Mesendoderm (in vitro differentiated cells): Measurements from ENCODE around the gene CTSG.
"Not testable (repeated sequence)": the region's sequence is repeated elsewhere in the genome, so short reads cannot be mapped to it uniquely, and the experiment has no call there.

Source experiments
- DNase-seq: peaks from one replicate; pipeline ENCODE4 v3.0.0; 2013
- H2AK5ac ChIP-seq: 2 replicates; pipeline ENCODE4 v1.6.1; 2013; ENCODE audit warnings: low read length, inconsistent platforms
- H2BK120ac ChIP-seq: 2 replicates; pipeline ENCODE4 v1.6.1; 2013; ENCODE audit warnings: low read depth, mild to moderate bottlenecking, low read length, moderate library complexity, mixed read lengths
- H2BK15ac ChIP-seq: replicated peaks from 2 replicates; pipeline ENCODE4 v1.6.1; 2013; ENCODE audit warnings: low read depth, mild to moderate bottlenecking, moderate library complexity
- H2BK5ac ChIP-seq: 2 replicates; pipeline ENCODE4 v1.6.1; 2013; ENCODE audit warnings: low read length, inconsistent platforms
- H3K18ac ChIP-seq: 2 replicates; pipeline ENCODE4 v1.6.1; 2013; ENCODE audit warnings: mild to moderate bottlenecking, low read length, mixed read lengths
- H3K23ac ChIP-seq: one replicate; pipeline ENCODE4 v1.6.1; 2013; ENCODE audit warnings: low read length
- H3K27ac ChIP-seq: 2 replicates; pipeline ENCODE4 v1.5.1; 2013; ENCODE audit warnings: low read depth, mild to moderate bottlenecking, inconsistent platforms, low read length, moderate library complexity
- H3K27me3 ChIP-seq: 2 replicates; pipeline ENCODE4 v1.6.1; 2013; ENCODE audit warnings: low read length, control low read depth, mild to moderate bottlenecking, inconsistent platforms; ENCODE audit not compliant: insufficient read depth, poor library complexity
- H3K36me3 ChIP-seq: 2 replicates; pipeline ENCODE4 v1.6.1; 2013; ENCODE audit warnings: low read length, inconsistent platforms; ENCODE audit not compliant: control insufficient read depth, insufficient read depth
- H3K4ac ChIP-seq: one replicate; pipeline ENCODE4 v1.6.1; 2013; ENCODE audit warnings: low read depth, mild to moderate bottlenecking, low read length, moderate library complexity
- H3K4me1 ChIP-seq: 2 replicates; pipeline ENCODE4 v1.6.1; 2013; ENCODE audit warnings: low read depth, low read length, inconsistent platforms; ENCODE audit not compliant: control insufficient read depth
- H3K4me2 ChIP-seq: 2 replicates; pipeline ENCODE4 v1.6.1; 2013; ENCODE audit warnings: low read length
- H3K4me3 ChIP-seq: 2 replicates; pipeline ENCODE4 v1.5.1; 2013; ENCODE audit warnings: mild to moderate bottlenecking, low read length
- H3K56ac ChIP-seq: one replicate; pipeline ENCODE4 v1.6.1; 2013; ENCODE audit warnings: low read length
- H3K79me1 ChIP-seq: 2 replicates; pipeline ENCODE4 v1.6.1; 2013; ENCODE audit warnings: low read length, inconsistent platforms
- H3K79me2 ChIP-seq: 2 replicates; pipeline ENCODE4 v1.6.1; 2013; ENCODE audit warnings: mild to moderate bottlenecking, low read length; ENCODE audit not compliant: control insufficient read depth, insufficient read depth
- H3K9ac ChIP-seq: 2 replicates; pipeline ENCODE4 v1.6.1; 2013; ENCODE audit warnings: low read length, inconsistent platforms
- H4K5ac ChIP-seq: one replicate; pipeline ENCODE4 v1.6.1; 2013; ENCODE audit warnings: low read length
- H4K8ac ChIP-seq: one replicate; pipeline ENCODE4 v1.6.1; 2013; ENCODE audit warnings: low read depth, mild to moderate bottlenecking, control low read depth, low read length, moderate library complexity
- WGBS: extraction: QIAGEN DNeasy Blood & Tissue Kit; methylation state at CpG from one replicate; pipeline ENCODE4 v1.1.7; 2013; ENCODE audit warnings: low lambda C conversion rate, missing lambda C conversion rate; ENCODE audit not compliant: insufficient coverage; ENCODE audit errors: extremely low coverage; 5-methylcytosine and 5-hydroxymethylcytosine counted together

CTSG gene

GRCh38 chr14:24595073-24595808 lies 19.2 kb upstream of the CTSG start:
- H3K9ac ChIP-seq, result no peak overlapping the region
- H3K23ac ChIP-seq, result no peak overlapping the region
- H3K18ac ChIP-seq, result no peak overlapping the region
- DNase-seq, result no peak
- H2AK5ac ChIP-seq, result no peak overlapping the region
- H3K79me2 ChIP-seq, result no peaks in the 10 kb centered on the region
- no peaks in the 10 kb centered on the region for H3K79me1 ChIP-seq
- no peak overlapping the region for H3K4me2 ChIP-seq
- WGBS, result no CpG with 5 or more reads among the region's 3 CpGs
- no peak overlapping the region for H2BK5ac ChIP-seq
- no peak overlapping the region for H3K27ac ChIP-seq
- no peak overlapping the region for H2BK120ac ChIP-seq
- H4K8ac ChIP-seq, result no peak overlapping the region
- H3K56ac ChIP-seq, result no peak overlapping the region
- no peaks in the 10 kb centered on the region for H3K4me1 ChIP-seq
- no peaks in the 10 kb centered on the region for H3K27me3 ChIP-seq
- H3K36me3 ChIP-seq, result no peaks in the 10 kb centered on the region
- H3K4ac ChIP-seq, result no peak overlapping the region
- no peak overlapping the region for H2BK15ac ChIP-seq
- H4K5ac ChIP-seq, result no peak overlapping the region
- no peak overlapping the region for H3K4me3 ChIP-seq

GRCh38 chr14:24591004-24591403 lies 15.0 kb upstream of the CTSG start:
- H4K5ac ChIP-seq, H2BK15ac ChIP-seq, H3K4ac ChIP-seq, H3K79me1 ChIP-seq, H3K4me1 ChIP-seq, H3K56ac ChIP-seq, H3K18ac ChIP-seq, H2AK5ac ChIP-seq, H3K23ac ChIP-seq, H3K27ac ChIP-seq, H3K9ac ChIP-seq, H4K8ac ChIP-seq, H3K27me3 ChIP-seq, H3K36me3 ChIP-seq, H3K79me2 ChIP-seq, H2BK5ac ChIP-seq, H2BK120ac ChIP-seq, DNase-seq, H3K4me2 ChIP-seq, H3K4me3 ChIP-seq: not testable (repeated sequence)
- no CpG with 5 or more reads among the region's 2 CpGs for WGBS

- not testable (repeated sequence) for H2BK15ac ChIP-seq, H3K27me3 ChIP-seq, H3K4me2 ChIP-seq, H4K8ac ChIP-seq, H3K4me3 ChIP-seq, H3K9ac ChIP-seq, H3K79me1 ChIP-seq, H2BK120ac ChIP-seq, H3K79me2 ChIP-seq, H3K27ac ChIP-seq, H3K18ac ChIP-seq, H3K36me3 ChIP-seq, H2BK5ac ChIP-seq, H4K5ac ChIP-seq, H3K4ac ChIP-seq, H2AK5ac ChIP-seq, H3K4me1 ChIP-seq, DNase-seq, H3K23ac ChIP-seq, H3K56ac ChIP-seq
- no CpG with 5 or more reads among the region's 3 CpGs for WGBS
These were observed 8.4 kb upstream of the CTSG start for GRCh38 chr14:24584402-24584801.

- Histone ChIP-seq H3K9ac (no peak overlapping the region), H3K27ac (no peak overlapping the region), H3K4me1 (no peaks in the 10 kb centered on the region), H2BK15ac (no peak overlapping the region), H3K56ac (no peak overlapping the region), H4K5ac (no peak overlapping the region), H2BK120ac (no peak overlapping the region), H3K23ac (no peak overlapping the region), H3K4me3 (no peak overlapping the region), H3K4me2 (no peak overlapping the region), H4K8ac (no peak overlapping the region), H3K27me3 (no peaks in the 10 kb centered on the region), H2AK5ac (no peak overlapping the region), H3K36me3 (no peaks in the 10 kb centered on the region), H3K18ac (no peak overlapping the region), H3K79me1 (no peaks in the 10 kb centered on the region), H3K79me2 (no peaks in the 10 kb centered on the region), H2BK5ac (no peak overlapping the region), H3K4ac (no peak overlapping the region)
- no peak for DNase-seq
- no CpG with 5 or more reads among the region's 2 CpGs for WGBS
These were observed 2.5 kb upstream of the CTSG start for GRCh38 chr14:24578558-24578957.

- no peaks in the 10 kb centered on the region for H3K4me1 ChIP-seq
- H2BK5ac ChIP-seq, result no peak overlapping the region
- no peak overlapping the region for H3K23ac ChIP-seq
- H3K36me3 ChIP-seq, result no peaks in the 10 kb centered on the region
- no peaks in the 10 kb centered on the region for H3K27me3 ChIP-seq
- no CpG with 5 or more reads among the region's 5 CpGs for WGBS
- no peak overlapping the region for H3K4me3 ChIP-seq
- no peak overlapping the region for H2AK5ac ChIP-seq
- no peak overlapping the region for H3K27ac ChIP-seq
- H4K8ac ChIP-seq, result no peak overlapping the region
- no peak overlapping the region for H3K9ac ChIP-seq
- no peak overlapping the region for H3K56ac ChIP-seq
- H3K4ac ChIP-seq, result no peak overlapping the region
- no peak overlapping the region for H3K18ac ChIP-seq
- no peak for DNase-seq
- H3K4me2 ChIP-seq, result no peak overlapping the region
- no peaks in the 10 kb centered on the region for H3K79me2 ChIP-seq
- H2BK120ac ChIP-seq, result no peak overlapping the region
- H2BK15ac ChIP-seq, result no peak overlapping the region
- no peaks in the 10 kb centered on the region for H3K79me1 ChIP-seq
- no peak overlapping the region for H4K5ac ChIP-seq
These were observed 721 bp upstream of the CTSG start for GRCh38 chr14:24576771-24577170.

GRCh38 chr14:24574206-24574774 lies 1.8 kb downstream of the CTSG start:
- H3K27ac ChIP-seq, result no peak overlapping the region
- H2AK5ac ChIP-seq, result no peak overlapping the region
- WGBS, result no CpG with 5 or more reads among the region's 27 CpGs
- H2BK120ac ChIP-seq, result no peak overlapping the region
- H3K4me3 ChIP-seq, result no peak overlapping the region
- no peak for DNase-seq
- H3K9ac ChIP-seq, result no peak overlapping the region
- H2BK15ac ChIP-seq, result no peak overlapping the region
- no peak overlapping the region for H3K23ac ChIP-seq
- H3K4ac ChIP-seq, result no peak overlapping the region
- no peak overlapping the region for H2BK5ac ChIP-seq
- no peaks in the 10 kb centered on the region for H3K79me1 ChIP-seq
- H3K4me2 ChIP-seq, result no peak overlapping the region
- no peak overlapping the region for H4K5ac ChIP-seq
- no peaks in the 10 kb centered on the region for H3K79me2 ChIP-seq
- no peaks in the 10 kb centered on the region for H3K27me3 ChIP-seq
- H3K56ac ChIP-seq, result no peak overlapping the region
- no peaks in the 10 kb centered on the region for H3K4me1 ChIP-seq
- H3K36me3 ChIP-seq, result no peaks in the 10 kb centered on the region
- no peak overlapping the region for H4K8ac ChIP-seq
- H3K18ac ChIP-seq, result no peak overlapping the region
